ENCODE results near the gene BTG2. TPM values are rescaled to one million over a fixed set of nuclear protein-coding genes. Genes with fewer than 3 reads are reported as not detected.

BTG2 gene
- total RNA-seq, 4 donors from 2014 or later: 76.3 to 654 (median 238) TPM

DNA sequence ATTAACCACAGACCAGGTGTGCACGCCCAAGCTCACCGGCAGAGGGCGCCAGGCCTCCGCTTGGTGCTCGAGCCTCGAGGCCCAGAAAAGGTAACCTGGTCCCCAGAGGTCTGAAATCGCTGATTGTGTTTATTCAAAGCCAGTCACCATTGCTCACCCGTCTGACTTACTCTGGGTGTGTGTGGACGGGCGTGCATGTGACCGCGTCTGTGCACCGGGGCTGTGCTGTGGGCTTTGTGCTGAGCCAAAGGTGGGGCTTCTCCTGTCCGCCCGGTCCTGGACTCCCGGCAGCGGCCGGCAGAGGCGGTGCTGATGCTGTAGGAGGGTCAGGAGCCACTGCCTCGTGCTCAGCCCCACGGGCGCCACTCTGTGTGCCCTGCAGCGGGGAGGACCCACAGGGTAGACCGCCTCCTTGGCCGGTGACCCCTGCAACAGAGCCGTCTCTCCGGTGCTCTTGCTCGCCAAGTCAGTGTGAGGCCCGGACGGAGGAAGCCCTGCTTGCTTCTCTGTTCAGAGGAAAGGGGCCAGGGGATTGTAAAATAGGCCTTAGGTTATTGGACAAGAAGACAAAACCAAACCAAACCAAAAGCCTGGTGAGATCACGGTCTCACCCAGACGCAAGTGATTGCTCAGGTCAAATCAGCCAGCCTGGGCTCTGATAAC, 32.0 kb upstream of the BTG2 start:
- ATAC-seq (ENCODE audit: low FRiP score): peak; percentile 76
- peak; percentile 89 for DNase-seq (ENCODE audit: low spot score)
- TF ChIP-seq, protein P1, sequence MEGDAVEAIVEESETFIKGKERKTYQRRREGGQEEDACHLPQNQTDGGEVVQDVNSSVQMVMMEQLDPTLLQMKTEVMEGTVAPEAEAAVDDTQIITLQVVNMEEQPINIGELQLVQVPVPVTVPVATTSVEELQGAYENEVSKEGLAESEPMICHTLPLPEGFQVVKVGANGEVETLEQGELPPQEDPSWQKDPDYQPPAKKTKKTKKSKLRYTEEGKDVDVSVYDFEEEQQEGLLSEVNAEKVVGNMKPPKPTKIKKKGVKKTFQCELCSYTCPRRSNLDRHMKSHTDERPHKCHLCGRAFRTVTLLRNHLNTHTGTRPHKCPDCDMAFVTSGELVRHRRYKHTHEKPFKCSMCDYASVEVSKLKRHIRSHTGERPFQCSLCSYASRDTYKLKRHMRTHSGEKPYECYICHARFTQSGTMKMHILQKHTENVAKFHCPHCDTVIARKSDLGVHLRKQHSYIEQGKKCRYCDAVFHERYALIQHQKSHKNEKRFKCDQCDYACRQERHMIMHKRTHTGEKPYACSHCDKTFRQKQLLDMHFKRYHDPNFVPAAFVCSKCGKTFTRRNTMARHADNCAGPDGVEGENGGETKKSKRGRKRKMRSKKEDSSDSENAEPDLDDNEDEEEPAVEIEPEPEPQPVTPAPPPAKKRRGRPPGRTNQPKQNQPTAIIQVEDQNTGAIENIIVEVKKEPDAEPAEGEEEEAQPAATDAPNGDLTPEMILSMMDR (IDR thresholded peaks at IDR 0.05): peak in 1 of 3 donors; percentile 91

DNA sequence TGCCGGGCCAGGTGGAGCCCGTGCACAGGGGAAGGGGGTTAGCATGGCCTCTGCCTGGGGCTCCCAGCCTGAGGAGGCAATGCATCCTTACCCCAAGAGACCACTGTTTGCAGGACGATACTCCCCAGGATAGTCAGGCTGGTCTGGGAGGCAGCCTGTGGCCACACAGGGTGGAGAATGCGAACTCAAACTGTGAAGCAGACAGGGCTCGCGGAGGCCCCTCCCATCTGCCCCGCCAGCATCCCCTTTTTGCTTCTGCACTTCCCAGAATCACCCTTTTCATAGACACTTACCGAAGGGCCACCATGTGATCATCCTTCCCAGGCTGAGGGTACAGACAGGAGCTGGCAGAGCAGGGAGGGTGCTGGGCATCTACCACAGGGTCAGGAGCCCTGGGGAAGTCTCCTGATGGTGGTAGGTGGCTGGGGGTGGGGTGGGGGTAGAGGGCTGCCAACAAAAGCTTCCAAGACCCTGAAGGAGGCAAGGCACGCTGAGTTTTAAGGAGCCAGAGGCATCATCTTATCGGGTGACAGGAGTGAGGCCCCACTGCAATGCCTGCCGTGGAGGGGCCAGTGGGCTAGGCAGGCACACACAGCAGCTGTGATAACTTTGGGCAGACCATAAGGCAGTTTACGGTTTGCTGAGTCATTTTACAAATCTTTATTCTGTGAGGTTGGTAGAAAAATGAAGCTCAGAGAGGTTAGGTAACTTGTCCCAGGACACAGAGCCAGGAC, 31.3 kb upstream of the BTG2 start:
- TF ChIP-seq, protein P1 (IDR thresholded peaks at IDR 0.05): no peak
- ATAC-seq (ENCODE audit: low FRiP score) (no peak), DNase-seq (ENCODE audit: low spot score) (no peak)

DNA sequence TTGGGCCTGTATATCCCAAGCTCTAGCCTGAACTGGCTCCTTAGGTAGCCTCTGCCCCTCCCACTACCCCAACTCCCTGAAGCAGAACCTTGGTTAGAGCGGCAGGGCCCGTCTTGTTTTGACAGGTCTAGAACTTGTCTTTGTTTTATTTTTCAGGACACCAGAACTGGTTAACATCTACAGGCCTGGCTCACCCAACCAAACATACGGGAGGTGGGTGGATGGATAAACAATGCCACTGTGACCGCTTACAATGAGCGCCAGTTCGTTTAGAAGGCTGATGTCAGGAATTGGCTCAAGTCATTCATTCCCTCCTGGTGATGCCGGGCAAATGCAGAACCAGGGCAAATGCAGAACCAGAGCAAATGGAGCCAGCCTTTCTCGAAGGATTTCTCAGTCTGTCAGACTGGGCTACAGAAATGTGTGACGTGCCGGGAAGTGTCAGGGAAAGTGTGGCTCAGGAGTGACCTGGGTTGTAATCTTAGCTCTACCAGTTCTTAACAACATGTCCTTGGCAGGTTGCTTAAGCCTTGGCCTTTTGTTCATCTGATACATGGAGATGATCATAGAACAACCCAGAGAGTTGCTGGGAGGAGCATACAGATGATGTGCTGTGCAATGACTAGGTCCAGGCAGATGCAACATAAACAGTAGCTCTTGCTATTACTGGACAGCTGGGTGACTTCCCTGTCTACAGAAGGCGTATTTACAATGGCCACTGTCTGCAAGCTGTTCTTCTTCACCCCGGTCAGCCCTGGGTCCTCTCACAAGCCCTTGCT, 30.5 kb upstream of the BTG2 start:
- TF ChIP-seq, protein P1 (IDR thresholded peaks at IDR 0.05): no peak
- DNase-seq (ENCODE audit: low spot score): no peak
- ATAC-seq (ENCODE audit: low FRiP score): no peak

DNA sequence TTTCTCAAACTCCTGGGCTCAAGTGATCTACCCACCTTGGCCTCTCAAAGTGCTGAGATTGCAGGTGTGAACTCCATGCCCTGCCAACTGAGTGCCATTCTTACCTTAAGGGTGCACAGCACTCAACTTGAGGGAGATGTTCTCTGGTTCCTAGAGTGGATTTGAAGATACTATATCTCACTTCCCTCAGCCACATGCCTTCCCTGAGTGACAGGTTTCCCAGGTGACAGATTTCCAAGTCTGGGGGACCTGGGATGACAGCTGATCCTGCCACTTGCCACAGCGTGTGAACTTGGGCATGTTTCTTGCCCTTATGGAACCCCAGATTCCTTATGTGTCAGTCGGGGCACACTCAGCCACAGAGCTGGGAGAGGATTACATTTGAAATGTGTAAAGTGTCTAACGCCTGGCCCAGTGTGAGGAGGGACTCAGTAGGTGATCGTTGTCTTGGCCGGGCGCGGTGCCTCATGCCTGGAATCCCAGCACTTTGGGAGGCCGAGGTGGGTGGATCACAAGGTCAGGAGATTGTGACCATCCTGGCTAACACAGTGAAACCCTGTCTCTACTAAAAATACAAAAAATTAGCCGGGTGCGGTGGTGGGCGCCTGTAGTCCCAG, 29.6 kb upstream of the BTG2 start:
- TF ChIP-seq, protein P1 (IDR thresholded peaks at IDR 0.05): no peak

DNA sequence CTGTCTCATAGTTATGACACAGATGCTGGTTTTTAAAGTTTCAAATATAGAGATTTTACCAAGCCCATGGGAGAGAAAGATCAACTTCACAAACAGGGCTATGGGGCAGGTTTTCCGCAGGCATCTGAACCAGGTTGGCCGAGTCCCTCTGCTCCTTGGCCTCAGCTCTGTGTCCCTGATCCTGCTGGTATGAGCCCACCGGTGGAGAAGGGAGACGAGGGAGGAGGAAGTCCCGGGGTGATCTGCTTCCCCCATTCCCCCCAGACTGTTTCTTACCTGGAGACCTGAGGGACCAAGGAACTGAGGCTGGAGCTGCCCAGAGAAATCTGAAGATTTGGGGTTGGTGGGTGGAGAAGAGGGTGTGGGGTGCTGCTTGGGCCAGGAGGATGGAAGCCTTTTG, 28.9 kb upstream of the BTG2 start:
- no peak for DNase-seq (ENCODE audit: low spot score)
- ATAC-seq (ENCODE audit: low FRiP score): no peak
- TF ChIP-seq, protein P1 (IDR thresholded peaks at IDR 0.05): no peak

More for the DNA sequence above, 29.6 kb upstream of the BTG2 start:
- DNase-seq (ENCODE audit: low spot score) (no peak), ATAC-seq (ENCODE audit: low FRiP score) (no peak)

DNA sequence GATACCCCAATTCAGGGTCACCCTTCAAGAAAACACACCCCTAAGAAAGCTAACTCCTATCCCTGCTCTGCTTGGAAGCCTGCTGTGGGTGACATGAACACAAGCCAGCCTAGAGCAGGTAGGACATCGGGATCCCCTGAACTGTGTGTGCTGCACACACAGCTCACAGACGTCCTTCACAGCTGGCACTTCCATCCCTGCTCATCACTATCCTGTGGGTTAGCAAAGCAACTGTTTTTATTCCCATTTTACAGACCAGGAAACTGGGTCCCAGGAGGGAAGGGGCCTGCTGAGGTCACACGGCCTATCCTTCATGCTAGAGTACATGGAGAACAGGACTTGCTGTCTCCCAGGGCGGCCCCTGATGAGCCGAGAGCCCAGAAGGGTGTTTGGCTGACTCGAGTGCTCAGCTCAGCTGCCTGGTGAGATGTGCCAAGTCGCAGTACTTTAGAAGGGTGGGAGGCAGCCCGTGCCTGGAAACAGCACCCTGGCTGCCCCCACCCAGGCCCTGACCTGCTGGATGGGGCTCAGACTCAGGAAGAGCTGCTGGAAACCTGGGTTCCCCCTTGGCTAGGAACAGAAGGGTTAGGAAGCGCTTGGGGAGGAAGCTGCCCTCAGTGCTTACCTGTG, 28.3 kb upstream of the BTG2 start:
- no peak for DNase-seq (ENCODE audit: low spot score)
- ATAC-seq (ENCODE audit: low FRiP score): no peak

More for the DNA sequence above, 28.3 kb upstream of the BTG2 start:
- TF ChIP-seq, protein P1 (IDR thresholded peaks at IDR 0.05): no peak

All from omental fat pad (tissue), 4 donors.